ENCODE data around the gene CDKN2D.

The CDKN2D gene

DNA sequence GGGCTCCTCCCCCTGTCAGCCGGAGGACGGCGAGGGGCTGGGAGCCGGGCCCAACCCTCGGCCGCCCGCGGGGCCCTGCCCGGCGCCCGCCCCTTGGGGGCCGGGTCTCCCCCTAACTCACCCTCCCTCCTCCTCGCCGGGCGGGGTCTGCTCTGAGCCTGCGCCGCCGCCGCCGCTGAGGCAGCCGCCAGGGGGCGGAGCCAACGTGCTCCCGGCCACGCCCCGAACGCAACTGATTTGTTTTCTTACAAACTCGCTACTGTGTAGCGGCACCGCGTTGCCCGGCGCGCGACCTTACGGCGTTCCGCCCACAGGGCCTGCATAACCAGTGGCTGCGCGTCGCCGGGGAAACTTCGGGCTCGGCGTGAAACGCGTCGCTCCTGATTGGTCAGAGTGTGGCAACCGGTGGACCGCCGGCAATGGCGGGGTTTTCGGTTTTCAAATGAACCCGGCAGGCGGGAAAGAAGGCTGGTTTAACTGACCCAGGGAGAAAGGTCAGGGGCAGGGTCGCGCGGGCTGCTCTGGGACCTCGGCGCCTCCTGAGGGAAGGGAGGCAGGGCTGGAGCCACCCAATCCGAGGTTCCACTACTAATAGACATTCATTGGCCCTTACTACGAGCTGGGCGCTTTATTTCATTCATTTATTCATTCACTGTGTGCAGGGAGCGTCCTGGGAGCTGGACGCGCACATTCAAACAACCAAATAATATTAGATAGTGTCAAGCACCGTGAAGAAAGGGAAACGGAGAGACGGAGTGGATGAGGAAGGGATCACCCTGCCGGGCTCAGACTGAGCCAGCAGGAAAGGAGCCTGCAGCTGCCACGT lies at the start of gene CDKN2D:
CDKN2D (minus strand) TSS at position 154 of the 826 bp plus-strand sequence. CDS start 326 bp downstream, outside the sequence.
- Histone ChIP-seq H3K4me3 (ENCODE audit: low read depth in 1 of 2, low read length in 2 of 2) (peak within 1 kb of the TSS; percentile 69 to 88), H3K27ac (ENCODE audit: low read length) (peak within 1 kb of the TSS; percentile 45), H3K9me3 (ENCODE audit: control insufficient read depth in 1 of 2, low read length in 2 of 2) (no peaks in the 10 kb centered on the region), H3K36me3 (ENCODE audit: control insufficient read depth in 1 of 2, insufficient read depth in 2 of 2, low read length in 2 of 2) (no peaks in the 10 kb centered on the region), H3K27me3 (ENCODE audit: low read depth, low read length) (no peaks in the 10 kb centered on the region), H3K4me1 (ENCODE audit: control insufficient read depth in 1 of 2, insufficient read depth in 2 of 2, low read length in 2 of 2) (peaks cover 13 to 38% of the 10 kb centered on the region in 2 donors)

DNA sequence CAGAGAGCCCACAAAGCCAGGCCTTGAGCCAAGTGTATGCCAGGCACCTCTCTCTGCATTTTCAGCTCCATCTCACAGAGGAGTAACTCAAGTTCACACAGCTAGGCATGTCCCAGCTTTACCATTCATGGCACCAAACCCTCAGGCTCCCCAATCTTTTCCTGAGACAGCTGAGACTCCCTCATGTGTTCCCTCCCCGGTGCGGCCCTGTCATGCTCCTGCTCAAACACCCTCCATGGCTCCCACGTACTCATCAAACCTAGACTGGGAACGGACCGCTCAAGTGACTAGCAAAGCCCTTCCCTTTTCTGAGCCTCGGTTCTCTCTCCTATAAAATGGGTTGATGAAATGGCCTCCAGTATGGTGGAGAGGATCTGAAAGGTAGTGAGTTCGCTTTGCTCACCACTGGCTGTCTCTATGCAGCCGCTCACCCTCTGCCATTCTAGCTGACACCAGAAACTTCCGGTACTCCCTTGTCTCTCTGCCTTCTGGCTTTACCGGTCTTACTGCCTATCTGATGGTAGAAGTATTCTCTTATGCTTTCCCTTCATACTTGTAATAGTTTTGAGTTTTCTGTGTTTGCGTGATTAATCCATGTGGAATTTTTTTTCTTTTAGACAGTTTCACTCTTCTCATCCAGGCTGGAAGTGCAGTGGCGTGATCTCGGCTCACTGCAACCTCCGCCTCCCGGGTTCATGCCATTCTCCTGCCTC lies 48.8 kb upstream of the CDKN2D start:
- H3K9me3 ChIP-seq (ENCODE audit: control insufficient read depth in 1 of 2, low read length in 2 of 2): no peaks in the 10 kb centered on the region
- no peaks in the 10 kb centered on the region for H3K36me3 ChIP-seq (ENCODE audit: control insufficient read depth in 1 of 2, insufficient read depth in 2 of 2, low read length in 2 of 2)
- no peaks in the 10 kb centered on the region for H3K27me3 ChIP-seq (ENCODE audit: low read depth, low read length)
- H3K4me1 ChIP-seq (ENCODE audit: control insufficient read depth in 1 of 2, insufficient read depth in 2 of 2, low read length in 2 of 2): peaks cover 0 to 4% of the 10 kb centered on the region in 2 donors
- no peak overlapping the region for H3K27ac ChIP-seq (ENCODE audit: low read length)
- no peak overlapping the region for H3K4me3 ChIP-seq (ENCODE audit: low read depth in 1 of 2, low read length in 2 of 2)

DNA sequence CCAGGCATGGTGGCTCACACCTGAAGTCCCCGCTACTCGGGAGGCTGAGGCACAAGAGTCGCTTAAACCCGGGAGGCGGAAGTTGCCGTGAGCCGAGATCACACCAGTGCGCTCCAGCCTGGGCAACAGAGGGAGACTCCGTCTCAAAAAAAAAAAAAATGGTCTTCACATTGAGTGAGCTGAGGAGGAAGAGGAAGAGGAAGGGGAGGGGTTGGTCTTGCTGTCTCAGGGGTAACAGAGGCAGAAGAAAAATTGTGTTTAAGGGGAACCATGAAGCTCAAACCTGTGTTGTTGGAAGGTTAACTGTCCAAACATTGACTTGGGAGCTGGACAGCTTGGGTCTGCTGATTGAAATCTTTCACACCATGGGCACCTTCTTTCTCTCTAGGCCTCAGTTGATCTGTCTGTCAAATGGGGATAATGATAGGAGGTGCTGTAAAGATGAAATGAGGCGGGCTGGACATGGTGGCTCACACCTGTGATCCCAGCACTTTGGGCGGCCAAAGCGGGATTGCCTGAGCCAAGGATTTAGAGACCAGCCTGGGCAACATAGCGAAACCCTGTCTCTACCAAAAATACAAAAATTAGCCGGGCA lies 46.7 kb upstream of the CDKN2D start:
- peaks cover 0 to 12% of the 10 kb centered on the region in 2 donors for H3K4me1 ChIP-seq (ENCODE audit: control insufficient read depth in 1 of 2, insufficient read depth in 2 of 2, low read length in 2 of 2)

DNA sequence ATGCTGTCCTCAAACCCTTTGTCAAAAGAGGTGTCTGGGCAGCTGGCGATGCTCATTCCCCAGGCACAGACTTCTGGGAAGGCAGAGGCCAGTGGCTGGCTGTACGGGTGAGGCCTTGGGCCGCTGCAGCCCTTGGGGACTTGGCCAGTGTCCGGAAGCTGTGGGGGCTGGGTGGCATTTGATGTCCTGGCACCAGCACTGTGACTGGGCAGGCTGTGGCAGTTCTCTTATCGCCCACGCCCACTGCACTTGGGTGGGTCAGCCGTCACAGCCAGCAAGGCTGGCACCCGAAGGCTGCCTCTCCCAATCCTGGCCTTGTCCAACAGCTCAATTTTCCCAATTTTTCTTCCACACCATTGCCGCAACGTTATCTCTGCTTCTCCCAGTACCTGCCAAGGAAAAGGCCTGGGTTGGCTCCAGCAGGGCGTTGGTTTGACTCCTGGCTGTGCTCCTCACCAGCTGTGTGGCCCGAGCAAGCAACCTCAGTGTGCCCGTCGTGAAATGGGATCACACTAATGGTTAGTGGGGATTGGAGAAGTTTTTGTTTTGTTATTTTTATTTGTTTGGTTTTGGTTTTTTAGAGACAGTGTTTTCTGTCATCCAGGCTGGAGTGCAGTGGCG lies 43.8 kb upstream of the CDKN2D start:
- no peaks in the 10 kb centered on the region for H3K27me3 ChIP-seq (ENCODE audit: low read depth, low read length)
- no peak overlapping the region for H3K27ac ChIP-seq (ENCODE audit: low read length)
- H3K36me3 ChIP-seq (ENCODE audit: control insufficient read depth in 1 of 2, insufficient read depth in 2 of 2, low read length in 2 of 2): no peaks in the 10 kb centered on the region
- H3K9me3 ChIP-seq (ENCODE audit: control insufficient read depth in 1 of 2, low read length in 2 of 2): no peaks in the 10 kb centered on the region
- H3K4me3 ChIP-seq (ENCODE audit: low read depth in 1 of 2, low read length in 2 of 2): no peak overlapping the region
- H3K4me1 ChIP-seq (ENCODE audit: control insufficient read depth in 1 of 2, insufficient read depth in 2 of 2, low read length in 2 of 2): peaks cover 0 to 12% of the 10 kb centered on the region in 2 donors

More for the DNA sequence above, 46.7 kb upstream of the CDKN2D start:
- H3K9me3 ChIP-seq (ENCODE audit: control insufficient read depth in 1 of 2, low read length in 2 of 2): no peaks in the 10 kb centered on the region
- no peaks in the 10 kb centered on the region for H3K36me3 ChIP-seq (ENCODE audit: control insufficient read depth in 1 of 2, insufficient read depth in 2 of 2, low read length in 2 of 2)
- H3K27ac ChIP-seq (ENCODE audit: low read length): no peak overlapping the region
- H3K27me3 ChIP-seq (ENCODE audit: low read depth, low read length): no peaks in the 10 kb centered on the region
- H3K4me3 ChIP-seq (ENCODE audit: low read depth in 1 of 2, low read length in 2 of 2): no peak overlapping the region

DNA sequence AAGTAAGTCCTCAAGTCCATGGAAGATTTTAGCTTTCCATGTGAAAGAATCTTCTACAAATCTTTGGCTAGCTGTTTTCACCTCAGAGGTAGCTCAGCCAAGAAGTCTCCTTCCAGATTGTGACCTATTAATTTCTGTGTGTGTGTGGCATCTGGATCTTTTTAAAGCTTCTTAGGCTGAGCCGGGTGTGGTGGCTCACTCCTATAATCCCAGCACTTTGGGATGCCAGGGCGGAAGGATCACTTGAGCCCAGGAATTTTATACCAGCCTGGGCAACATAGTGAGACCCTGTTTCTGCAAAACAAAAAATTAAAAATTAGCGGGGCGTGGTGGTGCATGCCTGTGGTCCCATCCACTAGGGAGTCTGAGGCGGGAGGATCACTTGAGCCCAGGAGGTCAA lies 43.1 kb upstream of the CDKN2D start:
- Histone ChIP-seq H3K27ac (ENCODE audit: low read length) (no peak overlapping the region), H3K9me3 (ENCODE audit: control insufficient read depth in 1 of 2, low read length in 2 of 2) (no peaks in the 10 kb centered on the region), H3K4me1 (ENCODE audit: control insufficient read depth in 1 of 2, insufficient read depth in 2 of 2, low read length in 2 of 2) (peaks cover 0 to 12% of the 10 kb centered on the region in 2 donors), H3K4me3 (ENCODE audit: low read depth in 1 of 2, low read length in 2 of 2) (no peak overlapping the region), H3K36me3 (ENCODE audit: control insufficient read depth in 1 of 2, insufficient read depth in 2 of 2, low read length in 2 of 2) (no peaks in the 10 kb centered on the region), H3K27me3 (ENCODE audit: low read depth, low read length) (no peaks in the 10 kb centered on the region)

DNA sequence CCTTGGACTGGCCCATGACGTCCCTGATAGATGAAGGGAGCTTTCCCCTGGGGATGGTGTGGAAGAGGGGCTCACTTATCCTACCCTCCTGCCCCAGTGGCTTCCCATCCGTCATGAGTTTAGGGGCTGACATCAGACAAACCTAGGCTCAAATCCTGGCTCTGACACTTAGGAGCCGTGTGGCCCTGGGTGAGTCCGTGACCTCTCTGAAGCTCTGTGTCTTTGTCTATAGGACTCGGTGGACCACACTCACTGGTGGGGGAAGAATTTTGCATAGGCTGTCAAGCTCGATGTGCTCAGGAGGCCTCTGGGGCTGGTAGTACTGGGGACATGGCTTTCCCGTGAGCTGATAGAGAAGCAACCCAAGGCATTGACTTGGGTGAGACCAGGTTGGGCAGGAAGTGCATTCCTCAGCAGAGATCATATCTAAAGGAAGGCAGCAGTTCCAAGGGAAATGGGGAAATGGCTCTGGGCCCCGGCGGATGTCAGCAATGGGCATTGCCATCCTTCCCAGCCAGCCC lies 35.7 kb upstream of the CDKN2D start:
- Histone ChIP-seq H3K9me3 (ENCODE audit: control insufficient read depth in 1 of 2, low read length in 2 of 2) (no peaks in the 10 kb centered on the region), H3K27ac (ENCODE audit: low read length) (peak overlapping the region; percentile 33), H3K27me3 (ENCODE audit: low read depth, low read length) (no peaks in the 10 kb centered on the region), H3K36me3 (ENCODE audit: control insufficient read depth in 1 of 2, insufficient read depth in 2 of 2, low read length in 2 of 2) (peaks cover 0 to 9% of the 10 kb centered on the region in 2 donors), H3K4me1 (ENCODE audit: control insufficient read depth in 1 of 2, insufficient read depth in 2 of 2, low read length in 2 of 2) (peaks cover 0 to 16% of the 10 kb centered on the region in 2 donors), H3K4me3 (ENCODE audit: low read depth in 1 of 2, low read length in 2 of 2) (peak overlapping the region in 1 of 2 donors; percentile 92)

DNA sequence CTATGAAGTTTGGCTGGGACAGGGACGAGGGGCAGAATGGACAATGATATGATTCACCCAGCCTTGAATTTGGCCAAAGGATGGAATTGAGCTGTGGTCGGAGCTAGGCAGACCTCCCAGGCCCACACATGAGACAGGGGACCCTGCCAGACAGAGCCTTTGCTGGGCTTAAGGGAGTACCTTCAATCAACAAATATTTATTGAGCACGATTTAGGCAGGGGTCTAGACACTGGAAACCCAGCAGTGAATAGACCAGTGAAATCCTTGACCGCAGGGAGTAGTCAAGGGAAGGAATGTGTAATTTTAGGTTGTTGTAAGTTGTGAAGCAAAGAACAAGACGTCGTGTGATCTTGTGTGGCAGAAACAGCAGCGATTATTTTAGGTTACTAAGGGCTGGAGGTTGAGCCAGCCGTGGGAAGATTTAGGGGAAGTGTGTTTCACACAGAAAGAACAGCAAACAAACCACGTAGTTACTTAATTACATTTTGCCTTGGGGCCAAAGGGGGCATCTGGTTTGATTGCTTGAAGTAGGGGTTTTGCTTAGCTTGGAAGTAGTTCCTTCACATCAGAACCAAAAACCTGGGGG lies 35.2 kb upstream of the CDKN2D start:
- peaks cover 0 to 9% of the 10 kb centered on the region in 2 donors for H3K36me3 ChIP-seq (ENCODE audit: control insufficient read depth in 1 of 2, insufficient read depth in 2 of 2, low read length in 2 of 2)
- peak overlapping the region; percentile 78 to 92 for H3K4me3 ChIP-seq (ENCODE audit: low read depth in 1 of 2, low read length in 2 of 2)
- no peaks in the 10 kb centered on the region for H3K9me3 ChIP-seq (ENCODE audit: control insufficient read depth in 1 of 2, low read length in 2 of 2)
- peak overlapping the region; percentile 83 for H3K27ac ChIP-seq (ENCODE audit: low read length)
- no peaks in the 10 kb centered on the region for H3K27me3 ChIP-seq (ENCODE audit: low read depth, low read length)
- H3K4me1 ChIP-seq (ENCODE audit: control insufficient read depth in 1 of 2, insufficient read depth in 2 of 2, low read length in 2 of 2): peaks cover 0 to 16% of the 10 kb centered on the region in 2 donors

DNA sequence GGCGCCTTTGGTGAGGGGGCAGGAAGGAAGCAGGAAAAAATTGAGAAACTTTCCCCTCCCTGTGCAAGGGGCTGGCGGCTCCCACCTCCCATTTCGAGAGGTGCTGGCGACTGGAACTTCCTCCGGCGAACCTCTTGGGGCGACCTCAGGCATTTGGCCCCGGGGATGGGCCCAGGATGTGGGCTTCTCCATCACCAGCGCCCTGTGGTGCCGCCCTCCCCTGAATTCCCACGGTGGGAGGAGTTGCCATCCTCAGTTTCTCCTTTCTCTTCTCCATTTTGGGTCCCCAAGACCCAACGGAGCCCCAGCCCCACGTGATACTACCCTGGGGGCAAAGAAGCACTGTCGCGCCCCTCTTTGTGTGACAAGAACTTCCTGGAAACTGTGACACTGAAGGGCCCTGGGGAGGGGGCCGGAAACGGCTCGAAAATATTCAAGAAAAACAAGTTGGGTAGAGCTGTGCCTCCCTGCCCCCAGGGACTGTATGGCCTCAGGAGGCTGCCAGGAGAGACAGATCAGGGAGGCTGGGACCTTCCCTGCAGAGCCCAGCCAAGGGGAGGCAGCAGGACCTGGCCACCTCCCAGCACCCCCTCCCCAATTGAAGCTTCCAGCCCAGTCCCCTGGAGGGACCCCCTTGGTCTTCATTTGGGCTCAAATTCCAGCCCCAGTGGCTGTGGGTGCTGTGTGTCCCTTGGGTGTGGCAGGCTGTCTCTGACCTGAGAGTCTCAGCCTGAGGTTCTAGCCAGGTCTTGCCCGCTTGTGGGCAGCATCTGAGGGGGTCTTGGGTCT lies 34.5 kb upstream of the CDKN2D start:
- Histone ChIP-seq H3K27ac (ENCODE audit: low read length) (peak overlapping the region; percentile 83), H3K4me1 (ENCODE audit: control insufficient read depth in 1 of 2, insufficient read depth in 2 of 2, low read length in 2 of 2) (peaks cover 0 to 16% of the 10 kb centered on the region in 2 donors), H3K9me3 (ENCODE audit: control insufficient read depth in 1 of 2, low read length in 2 of 2) (no peaks in the 10 kb centered on the region), H3K4me3 (ENCODE audit: low read depth in 1 of 2, low read length in 2 of 2) (peak overlapping the region; percentile 78 to 92), H3K27me3 (ENCODE audit: low read depth, low read length) (no peaks in the 10 kb centered on the region), H3K36me3 (ENCODE audit: control insufficient read depth in 1 of 2, insufficient read depth in 2 of 2, low read length in 2 of 2) (peaks cover 0 to 9% of the 10 kb centered on the region in 2 donors)

DNA sequence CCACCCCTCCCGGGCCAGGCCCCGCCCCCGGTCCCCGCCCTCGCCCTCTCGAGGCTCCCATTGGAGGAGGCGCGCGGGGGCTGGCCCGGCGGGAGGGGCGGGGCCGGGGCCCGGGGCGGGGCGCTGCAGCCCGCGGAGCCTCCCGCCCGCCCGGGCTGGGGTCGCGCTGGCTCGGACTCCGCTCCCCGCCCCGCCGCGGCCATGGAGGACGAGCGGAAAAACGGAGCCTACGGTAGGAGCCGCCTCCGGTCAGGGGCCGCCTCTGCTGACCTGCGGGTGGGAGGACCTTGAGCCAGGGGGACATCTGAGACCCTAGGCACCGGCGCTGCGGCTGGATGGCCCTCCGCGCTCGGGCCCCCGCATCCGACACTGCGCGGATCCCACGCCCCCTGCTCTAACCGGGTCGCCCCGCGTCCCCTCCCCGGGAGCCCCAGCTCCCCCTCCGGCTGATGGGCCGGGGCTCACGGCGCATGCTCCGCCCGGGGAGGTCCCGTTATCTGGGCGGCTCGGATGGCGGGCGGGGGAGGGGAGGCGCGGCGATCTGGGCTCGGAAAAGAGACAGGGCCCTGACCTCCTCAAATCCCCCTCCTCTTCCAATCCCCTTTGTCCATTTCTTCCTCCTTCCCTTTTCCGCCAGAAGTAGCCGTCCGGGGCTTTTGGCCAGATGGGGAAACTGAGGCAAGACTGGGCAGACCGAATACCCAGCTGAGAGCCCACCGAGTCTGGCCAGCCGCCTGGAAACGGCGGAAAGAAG lies 33.7 kb upstream of the CDKN2D start:
- Histone ChIP-seq H3K9me3 (ENCODE audit: control insufficient read depth in 1 of 2, low read length in 2 of 2) (no peaks in the 10 kb centered on the region), H3K36me3 (ENCODE audit: control insufficient read depth in 1 of 2, insufficient read depth in 2 of 2, low read length in 2 of 2) (peaks cover 0 to 9% of the 10 kb centered on the region in 2 donors), H3K27me3 (ENCODE audit: low read depth, low read length) (no peaks in the 10 kb centered on the region), H3K4me1 (ENCODE audit: control insufficient read depth in 1 of 2, insufficient read depth in 2 of 2, low read length in 2 of 2) (peaks cover 0 to 16% of the 10 kb centered on the region in 2 donors), H3K4me3 (ENCODE audit: low read depth in 1 of 2, low read length in 2 of 2) (peak overlapping the region; percentile 78 to 92), H3K27ac (ENCODE audit: low read length) (peak overlapping the region; percentile 83)
